HCT116 (cell line): ENCODE results near the gene APLF. TPM values are rescaled to one million over a fixed set of nuclear protein-coding genes. Genes with fewer than 3 reads are reported as not detected.

Experiments used
- ATAC-seq: fragments of 200-7000 bp; cut with Tn5 transposase; 2 replicates; pipeline ENCODE4 v1.9.1; 2020; ENCODE audit warnings: mild to moderate bottlenecking, moderate library complexity
- BruUV-seq: library from RNA; stranded (reverse); fragments of 400-500 nt; replicated peaks from 2 replicates; lab custom pipeline; 2021; lab: Mats Ljungman, UMichigan
- CTCF ChIA-PET: fragments of 300-600 bp; sonication (Branson Sonifier 250); formaldehyde crosslinking; loops from one replicate; lab custom pipeline; 2021; ENCODE audit warnings: antibody characterized with exemption; lab: Charles Lee
- POLR2A ChIA-PET: fragments of 300-600, 350-600 bp; sonication (Branson Sonifier 250); formaldehyde crosslinking; loops from one replicate; lab custom pipeline; 2021; ENCODE audit warnings: antibody characterized with exemption; lab: Charles Lee
- RAD21 ChIA-PET, 2 experiments: fragments of 300-600 bp; sonication (Branson Sonifier 250); formaldehyde crosslinking; loops; one replicate each; lab custom pipeline; 2023; ENCODE audit warnings: low total read pairs in 2 of 2; ENCODE audit not compliant: uncharacterized antibody in 2 of 2, unreplicated experiment in 2 of 2, low non-redundant PET in 1 of 2; lab: Charles Lee
- DNase-seq: peaks from one replicate; pipeline ENCODE4 v3.0.0-alpha.2; 2010; ENCODE audit warnings: low read depth, low spot score
- H2AFZ ChIP-seq: fragments of 200-600 bp; shearing (Covaris generic), sonication (generic); 2 replicates; pipeline ENCODE4 v1.6.1; 2017; ENCODE audit warnings: low read depth, mixed run types, mixed read lengths, antibody characterized with exemption, low read length; ENCODE audit not compliant: poor library complexity, severe bottlenecking
- H3K27ac ChIP-seq: 2 replicates; pipeline ENCODE4 v1.5.1; 2012; ENCODE audit warnings: low read depth, low read length
- H3K27me3 ChIP-seq: fragments of 200-600 bp; sonication (generic); 2 replicates; pipeline ENCODE4 v1.6.1; 2016; ENCODE audit warnings: mixed run types, low read length, mixed read lengths; ENCODE audit not compliant: insufficient read depth
- H3K36me3 ChIP-seq, 2 experiments: fragments of 200-500 bp in 1 of 2; fragments of 200-600 bp in 1 of 2; sonication (Bioruptor generic) in 1 of 2; sonication (generic) in 1 of 2; 2 replicates each; pipeline versions ENCODE4 v1.5.1 to v1.6.1; 2014 to 2016; ENCODE audit warnings: low read length in 2 of 2, inconsistent platforms in 1 of 2, mixed read lengths in 1 of 2, mixed run types in 1 of 2; ENCODE audit not compliant: insufficient read depth in 2 of 2, control insufficient read depth in 1 of 2
- H3K4me1 ChIP-seq, 2 experiments: fragments of 200-600 bp in 1 of 2; sonication (generic) in 1 of 2; 2 replicates each; pipeline versions ENCODE4 v1.5.1 to v1.6.1; 2012 to 2017; ENCODE audit warnings: low read length in 2 of 2, inconsistent platforms in 1 of 2, mild to moderate bottlenecking in 1 of 2, mixed read lengths in 1 of 2, mixed run types in 1 of 2, moderate library complexity in 1 of 2; ENCODE audit not compliant: insufficient read depth in 2 of 2, control insufficient read depth in 1 of 2
- H3K4me2 ChIP-seq: fragments of 200-600 bp; sonication (generic); 2 replicates; pipeline ENCODE4 v1.6.1; 2017; ENCODE audit warnings: mixed run types, low read length, mixed read lengths
- H3K4me3 ChIP-seq, 2 experiments: fragments of 200-600 bp in 1 of 2; sonication (generic) in 1 of 2; replicated peaks in 1 of 2; 2 replicates each; pipeline ENCODE4 v1.5.1; 2011 to 2016; ENCODE audit warnings: low read length in 2 of 2, control low read depth in 1 of 2, low read depth in 1 of 2, mild to moderate bottlenecking in 1 of 2, mixed read lengths in 1 of 2, mixed run types in 1 of 2
- H3K79me2 ChIP-seq: fragments of 200-600 bp; sonication (generic); 2 replicates; pipeline ENCODE4 v1.6.1; 2017; ENCODE audit warnings: mild to moderate bottlenecking, mixed run types, low read length, moderate library complexity, mixed read lengths; ENCODE audit not compliant: insufficient read depth
- H3K9ac ChIP-seq: fragments of 200-600 bp; sonication (generic); 2 replicates; pipeline ENCODE4 v1.6.1; 2016; ENCODE audit warnings: low read length, mixed read lengths
- H3K9me2 ChIP-seq: fragments of 200-600 bp; sonication (generic), shearing (Covaris generic); 2 replicates; pipeline ENCODE4 v1.6.1; 2017; ENCODE audit warnings: mixed run types, mild to moderate bottlenecking, moderate library complexity; ENCODE audit not compliant: insufficient read depth
- H3K9me3 ChIP-seq, 2 experiments: fragments of 200-500 bp in 1 of 2; fragments of 200-600 bp in 1 of 2; sonication (Bioruptor generic) in 1 of 2; sonication (generic) in 1 of 2; 2 replicates each; pipeline ENCODE4 v1.6.1; 2014 to 2017; ENCODE audit warnings: low read length in 2 of 2, mixed read lengths in 2 of 2, inconsistent platforms in 1 of 2, low read depth in 1 of 2, mild to moderate bottlenecking in 1 of 2, mixed run types in 1 of 2, moderate library complexity in 1 of 2; ENCODE audit not compliant: control insufficient read depth in 1 of 2, insufficient read depth in 1 of 2
- H4K20me1 ChIP-seq: fragments of 200-600 bp; sonication (generic), shearing (Covaris generic); 2 replicates; pipeline ENCODE4 v1.6.1; 2017; ENCODE audit warnings: mixed run types, mild to moderate bottlenecking, moderate library complexity; ENCODE audit not compliant: insufficient read depth
- CBX3 ChIP-seq: IDR thresholded peaks from 2 replicates; pipeline ENCODE4 v1.6.1; 2012; ENCODE audit warnings: low read depth
- ELF1 ChIP-seq: IDR thresholded peaks from 2 replicates; pipeline ENCODE4 v1.6.1; 2012; ENCODE audit warnings: low read depth, borderline replicate concordance
- MAX ChIP-seq: IDR thresholded peaks from 2 replicates; pipeline ENCODE4 v1.6.1; 2012
- REST ChIP-seq: IDR thresholded peaks from 2 replicates; pipeline ENCODE4 v1.6.1; 2012; ENCODE audit warnings: low read depth
- YY1 ChIP-seq: IDR thresholded peaks from 2 replicates; pipeline ENCODE4 v1.6.1; 2011; ENCODE audit warnings: low read length, low read depth, moderate library complexity, mild to moderate bottlenecking; ENCODE audit not compliant: insufficient replicate concordance; ENCODE audit errors: extremely low read depth
- ZBTB33 ChIP-seq: IDR thresholded peaks from 2 replicates; pipeline ENCODE4 v1.6.1; 2011; ENCODE audit warnings: mild to moderate bottlenecking, low read length, moderate library complexity; ENCODE audit not compliant: insufficient replicate concordance; ENCODE audit errors: extremely low read depth
- ZNF274 ChIP-seq: fragments of 200-500 bp; sonication (Bioruptor generic); IDR thresholded peaks from 2 replicates; pipeline ENCODE4 v1.6.1; 2014; ENCODE audit warnings: mild to moderate bottlenecking, low read depth, low read length, inconsistent platforms
- intact Hi-C: fragments of 100-400 bp; cut with micrococcal nuclease; formaldehyde crosslinking; loops from 2 replicates; pipeline ENCODE4 v1.10.0; 2022
- total RNA-seq: library from RNA; stranded (reverse); gene quantifications from one replicate; pipeline ENCODE4 v1.2.1, GENCODE V29; 2021; ENCODE audit not compliant: unreplicated experiment

The APLF gene
- total RNA-seq, 1 experiment from 2014 or later = 1.6 TPM

GRCh38 chr2:68435615-68436014 lies 31.8 kb upstream of the APLF start:
- TF ChIP-seq REST (no peak), MAX (no peak), CBX3 (no peak), ZNF274 (no peak), YY1 (no peak), ZBTB33 (no peak), ELF1 (no peak)
- Histone ChIP-seq H3K36me3 (no peaks in the 10 kb centered on the region), H3K9me2 (no peaks in the 10 kb centered on the region), H3K27me3 (no peaks in the 10 kb centered on the region), H3K9ac (no peak overlapping the region), H3K9me3 (no peaks in the 10 kb centered on the region), H2AFZ (no peak overlapping the region), H3K79me2 (no peaks in the 10 kb centered on the region), H4K20me1 (no peaks in the 10 kb centered on the region), H3K27ac (no peak overlapping the region), H3K4me3 (no peak overlapping the region), H3K4me2 (no peak overlapping the region), H3K4me1 (no peaks in the 10 kb centered on the region)
- ChIA-PET RAD21 (no interaction called here), CTCF (no interaction called here), POLR2A (no interaction called here)
- BruUV-seq = no TSS peak
- intact Hi-C loops = no loop called here
- ATAC-seq (no peak), DNase-seq (no peak)
